Suprapubic skin (tissue), 4 donors: Measurements from ENCODE around the gene APOLD1.

Source experiments
- CTCF ChIP-seq, 2 donors: fragments of 200-600 bp in 1 of 2; fragments of 450-650 bp in 1 of 2; sonication (generic) in 1 of 2; IDR thresholded peaks; one replicate each; pipeline ENCODE4 v1.5.1; 2016 to 2019; ENCODE audit warnings: antibody characterized with exemption in 2 of 2, mild to moderate bottlenecking in 1 of 2, moderate library complexity in 1 of 2
- POLR2A ChIP-seq, 2 donors: fragments of 450-650 bp; IDR thresholded peaks; one replicate each; pipeline ENCODE4 v1.6.1; 2017; ENCODE audit warnings: antibody characterized with exemption in 2 of 2, mild to moderate bottlenecking in 2 of 2, moderate library complexity in 2 of 2
- POLR2AphosphoS5 ChIP-seq, 3 donors: sonication (generic); formaldehyde crosslinking; IDR thresholded peaks; one replicate each; pipeline ENCODE4 v1.6.1; 2017; ENCODE audit warnings: antibody characterized with exemption in 3 of 3

- TF ChIP-seq CTCF (IDR thresholded peaks at IDR 0.05) (peak; percentile 8 to 22), POLR2AphosphoS5 (IDR thresholded peaks at IDR 0.05) (peak in 1 of 3 donors; percentile 11), POLR2A (IDR thresholded peaks at IDR 0.05) (no peak)
These were observed 1.5 kb downstream of the APOLD1 start for GRCh38 chr12:12786706-12787601.
